SK-N-MC (cell line): ENCODE data around the gene MYH16.
"Not testable (repeated sequence)": the region's sequence is repeated elsewhere in the genome, so short reads cannot be mapped to it uniquely, and the experiment has no call there.

ENCODE experiments used
- EZH2 ChIP-seq: fragments of 200-600 bp; sonication (generic); IDR thresholded peaks from one replicate; pipeline ENCODE4 v1.6.1; 2017; ENCODE audit warnings: antibody characterized with exemption
- FOXP2 ChIP-seq: optimal IDR thresholded peaks from 2 replicates; pipeline ENCODE3; 2011; ENCODE audit warnings: mild to moderate bottlenecking, moderate library complexity; ENCODE audit not compliant: insufficient read depth; ENCODE audit errors: extremely low read length, control extremely low read depth
- POLR2AphosphoS5 ChIP-seq: IDR thresholded peaks from 2 replicates; pipeline ENCODE4 v1.6.1; 2012; ENCODE audit warnings: mild to moderate bottlenecking, low read depth, low read length, borderline replicate concordance

- TF ChIP-seq EZH2, FOXP2, POLR2AphosphoS5: not testable (repeated sequence)
Observed at GRCh38 chr7:99237876-99238275, 34.8 kb upstream of the MYH16 start.
